HG02759 (cell line): Measurements from ENCODE around the gene AOC1.

Source experiments
- ATAC-seq: cut with Tn5 transposase; IDR thresholded peaks from one replicate; pipeline ENCODE4 v1.9.1; 2021; ENCODE audit warnings: mild to moderate bottlenecking, moderate library complexity; ENCODE audit not compliant: unreplicated experiment

Gene AOC1

DNA sequence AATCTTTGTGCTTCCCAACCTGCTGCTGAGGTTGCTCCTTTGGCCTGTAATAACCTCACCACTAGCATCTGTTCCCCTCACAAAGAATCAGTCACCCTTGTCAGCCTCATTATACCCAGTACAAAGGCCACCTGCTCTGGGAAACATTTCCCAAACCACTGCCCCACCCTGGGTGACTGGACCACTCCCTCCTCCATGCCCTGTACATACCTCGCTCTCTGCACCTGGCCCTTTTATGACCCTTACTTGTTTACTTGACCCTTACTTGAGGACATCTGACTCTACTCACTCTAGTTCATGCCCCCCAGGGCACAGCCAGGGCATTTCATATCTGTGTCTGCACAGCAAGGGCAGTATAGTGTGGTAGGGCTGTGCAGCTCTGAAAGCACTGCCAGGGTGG, 21.4 kb upstream of the AOC1 start:
- ATAC-seq, result no peak

DNA sequence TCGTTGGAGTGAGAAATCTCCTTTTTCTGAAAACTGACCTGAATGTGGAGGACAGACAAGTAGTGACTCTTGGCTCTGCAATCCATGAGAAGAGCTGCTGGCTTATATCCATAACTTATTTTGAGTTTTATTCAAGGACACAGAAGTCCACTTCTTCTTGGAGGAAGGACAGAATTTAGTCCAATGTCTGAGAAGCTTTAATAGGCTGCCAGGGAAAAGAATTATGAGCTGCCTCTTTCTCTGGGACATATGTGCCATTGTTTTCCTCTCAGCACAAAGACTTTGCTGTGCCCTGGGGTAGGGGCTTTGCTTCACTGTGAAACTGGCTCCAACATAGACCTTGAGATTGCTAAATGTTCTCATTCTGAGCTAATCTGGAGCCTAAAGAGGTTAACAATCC, 20.5 kb upstream of the AOC1 start:
- ATAC-seq, result no peak

DNA sequence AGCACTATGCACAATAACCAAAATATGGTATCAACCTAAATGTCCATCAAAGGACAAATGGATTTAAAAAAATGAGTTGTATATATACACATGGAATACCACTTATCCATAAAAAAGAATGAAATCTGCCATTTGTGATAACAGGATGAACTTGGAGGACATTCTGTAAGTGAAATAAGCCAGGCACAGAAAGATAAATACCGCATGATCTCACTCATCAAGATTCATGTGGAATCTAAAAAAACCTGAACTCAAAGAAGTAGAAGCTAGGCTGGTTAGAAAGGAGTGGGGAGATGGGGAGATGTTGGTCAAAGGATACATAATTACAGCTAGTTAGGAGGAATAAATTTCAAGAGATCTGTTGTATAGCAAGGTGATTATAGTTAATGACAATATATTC, 17.3 kb upstream of the AOC1 start:
- ATAC-seq, result no peak

DNA sequence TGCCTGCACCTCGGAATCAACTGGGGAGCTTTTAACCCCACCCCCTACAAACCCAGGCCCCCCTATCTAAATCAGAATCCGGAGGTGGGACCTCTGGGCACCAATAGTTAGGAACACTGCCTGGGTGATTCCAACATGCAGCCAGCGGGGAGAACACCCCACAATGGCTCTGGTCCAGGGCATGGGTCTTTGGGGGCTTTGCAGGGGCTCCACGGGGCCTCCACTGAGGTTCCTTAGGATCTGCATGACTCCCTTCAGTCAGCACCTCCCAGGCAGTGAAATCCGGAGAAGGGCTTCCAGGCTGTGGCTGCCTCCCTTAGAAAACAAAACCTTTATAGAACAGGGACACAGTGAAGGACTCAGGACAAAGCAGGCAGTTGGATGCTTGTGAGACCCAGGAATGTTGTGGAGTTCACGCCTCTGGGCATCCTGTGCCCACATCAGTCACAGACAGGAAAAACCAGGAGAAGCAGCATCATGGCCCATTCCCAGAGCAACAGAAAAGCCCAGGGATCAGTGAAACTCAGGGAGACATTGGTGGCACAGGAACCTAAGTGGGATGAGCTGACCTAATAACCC, 16.5 kb upstream of the AOC1 start:
- no peak for ATAC-seq

DNA sequence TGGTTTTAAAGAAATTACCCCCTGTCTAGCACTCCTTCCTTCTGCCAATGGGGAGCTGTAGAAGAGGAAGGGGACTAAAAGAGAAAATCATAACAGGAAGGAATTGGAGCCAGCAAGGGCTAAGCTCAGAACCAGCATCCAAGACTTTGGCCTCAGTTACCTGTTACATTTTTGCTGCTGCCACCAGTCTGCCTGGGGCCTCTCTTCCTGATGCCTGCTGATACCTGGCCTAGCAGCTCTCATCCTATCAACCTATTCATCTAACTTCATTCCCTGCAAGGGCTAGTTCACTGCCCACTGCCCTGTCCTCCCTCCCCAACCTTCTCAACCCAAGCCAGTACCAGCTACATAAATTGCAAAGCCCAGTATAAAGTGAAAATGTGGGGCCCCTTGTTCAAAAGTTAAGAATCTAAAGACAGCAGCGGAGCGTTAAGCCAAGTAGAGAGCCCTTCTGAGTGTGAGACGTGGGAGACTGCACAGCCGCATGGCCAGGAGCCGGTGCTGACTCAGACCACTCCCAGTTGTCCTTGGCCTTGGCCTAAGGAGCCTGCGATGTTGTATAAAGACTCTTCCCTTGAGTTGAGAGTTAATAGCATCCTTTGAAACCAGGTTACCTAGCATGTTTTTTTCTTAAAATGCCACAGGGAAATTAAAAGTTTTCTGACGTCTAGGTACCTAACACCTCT, 13.2 kb upstream of the AOC1 start:
- no peak for ATAC-seq

DNA sequence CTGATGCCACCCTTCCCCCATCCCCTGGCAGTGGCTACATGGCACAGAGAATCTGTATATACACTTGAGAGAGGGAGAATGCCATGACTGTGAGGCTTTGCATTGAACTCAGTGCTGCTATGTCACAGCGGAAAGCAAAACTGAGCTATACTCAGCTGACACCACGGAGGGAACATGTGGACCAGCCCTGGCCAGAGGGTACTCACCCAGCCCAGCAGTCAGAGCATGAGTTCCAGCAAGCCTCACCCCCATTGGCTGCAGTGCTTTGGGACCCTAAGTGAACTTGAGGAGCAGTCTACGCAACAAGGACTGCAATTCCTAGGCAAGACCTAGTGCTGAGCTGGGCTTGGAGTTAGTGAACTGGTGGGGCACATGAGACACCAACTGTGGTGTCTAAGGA, 10.3 kb upstream of the AOC1 start:
- ATAC-seq, result no peak

DNA sequence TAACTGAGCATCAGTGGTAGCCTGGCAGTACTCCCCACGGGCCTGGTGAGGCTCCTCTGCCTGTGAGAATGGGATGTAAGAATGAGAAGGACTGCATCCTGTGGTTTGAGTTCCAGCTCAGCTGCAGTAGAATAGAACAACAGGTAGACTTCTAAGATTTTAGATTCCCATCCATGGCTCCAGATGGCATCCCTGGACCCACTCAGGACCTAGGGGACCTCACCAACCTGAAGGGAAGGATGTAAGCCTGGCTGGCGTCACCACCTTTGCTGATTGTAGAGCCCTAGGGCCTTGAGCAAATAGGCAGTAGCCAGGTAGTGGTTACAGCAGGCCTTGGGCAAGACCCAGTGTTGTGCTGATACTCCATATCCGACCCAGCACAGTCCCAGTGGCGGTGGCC, 9.6 kb upstream of the AOC1 start:
- no peak for ATAC-seq

DNA sequence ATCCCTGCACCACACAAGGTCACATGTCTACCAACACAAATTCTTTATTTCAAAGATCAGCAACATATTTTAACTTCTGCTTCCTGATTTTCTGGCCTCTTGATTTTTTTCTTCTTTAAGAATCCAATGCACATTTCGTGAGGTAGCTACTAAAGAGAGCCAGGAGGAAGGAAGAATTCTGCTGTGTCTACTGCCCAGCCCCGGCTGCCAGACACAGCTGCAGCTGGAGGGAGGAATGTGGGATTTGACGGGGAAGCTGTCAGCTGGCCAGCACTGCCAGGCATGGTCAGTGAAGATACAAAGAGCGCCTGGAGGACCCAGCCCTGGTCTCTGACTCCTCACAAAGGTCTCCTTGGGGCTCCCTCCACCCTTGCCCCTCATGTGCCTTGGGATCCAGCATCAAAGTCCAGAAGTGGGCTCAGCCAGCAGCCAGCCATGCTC, 6.9 kb upstream of the AOC1 start:
- no peak for ATAC-seq

DNA sequence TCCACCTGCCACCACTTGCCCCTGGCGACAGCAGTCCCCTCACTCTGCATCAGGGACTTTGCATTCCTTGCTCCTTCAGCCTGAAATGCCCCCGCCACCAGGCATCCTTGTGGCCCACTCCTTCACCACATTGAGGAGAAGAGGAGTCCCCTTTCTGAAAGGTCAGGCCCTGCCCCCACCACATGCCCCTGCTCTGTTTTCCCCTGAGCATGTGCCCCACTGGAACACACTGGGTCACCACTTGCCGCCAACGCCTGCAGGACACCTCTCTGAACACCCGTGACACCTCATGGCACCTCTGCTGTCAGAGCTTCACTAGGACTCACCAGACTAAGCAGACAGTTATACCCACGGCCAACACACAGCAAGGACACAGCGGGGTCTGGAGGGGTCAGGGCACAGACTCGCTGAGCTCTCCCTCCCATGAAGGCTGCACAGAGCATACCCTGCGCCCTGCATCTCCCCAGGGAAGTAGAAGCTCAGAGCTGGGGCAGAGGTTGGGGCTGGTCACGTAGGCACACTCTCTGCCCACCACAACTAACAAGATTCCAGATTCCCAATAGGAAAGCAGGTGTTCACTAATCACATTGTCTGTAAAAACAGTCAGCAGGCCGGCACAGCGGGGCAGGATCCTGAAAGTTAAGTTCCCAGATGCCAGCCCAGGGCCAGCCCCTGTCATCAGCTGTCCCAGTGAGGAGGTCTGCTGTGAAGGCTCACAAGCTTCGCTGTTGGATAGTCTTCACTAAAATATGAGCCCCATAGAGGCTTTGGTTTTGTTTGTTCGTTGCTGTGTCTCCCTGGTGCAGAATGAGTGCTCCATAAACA, 5.8 kb upstream of the AOC1 start:
- ATAC-seq, result no peak

DNA sequence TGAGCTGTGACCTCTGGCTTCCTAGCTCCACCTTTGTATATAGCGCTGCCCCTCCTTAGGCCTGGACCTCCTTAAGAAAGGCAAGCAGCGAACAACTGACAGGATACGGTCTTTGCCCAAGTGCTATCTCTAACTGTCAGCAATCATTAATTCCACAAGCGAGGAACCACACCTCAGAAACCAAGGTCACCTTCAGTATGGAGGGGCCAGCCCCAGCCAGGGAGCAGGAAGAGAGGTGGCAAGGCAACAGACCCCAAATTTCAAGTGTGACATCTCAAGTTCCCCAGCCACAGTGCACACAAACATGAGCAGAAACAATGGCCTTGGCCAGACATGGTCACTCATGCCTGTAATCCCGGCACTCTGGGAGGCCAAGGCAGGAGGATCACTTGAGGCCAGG, 4.8 kb upstream of the AOC1 start:
- ATAC-seq, result no peak

DNA sequence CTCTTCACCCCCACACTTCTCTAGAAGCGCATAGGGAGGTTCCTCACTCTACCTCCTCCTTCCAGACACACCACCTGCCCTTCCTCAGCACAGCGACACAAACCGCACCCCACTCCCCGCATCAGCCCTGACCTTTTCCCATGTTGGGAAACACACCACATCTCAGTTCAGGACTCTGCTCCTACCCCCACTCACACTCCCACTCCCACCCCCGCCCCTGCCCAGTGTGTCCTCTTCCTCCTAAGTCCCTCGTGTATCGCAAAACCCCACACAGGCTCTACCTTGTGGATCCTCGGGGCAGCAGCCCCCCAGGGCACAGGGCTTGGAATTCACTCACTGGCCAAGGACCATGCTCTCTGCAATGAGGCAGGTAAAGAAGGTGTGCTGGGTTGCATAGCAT, 4.2 kb upstream of the AOC1 start:
- no peak for ATAC-seq

DNA sequence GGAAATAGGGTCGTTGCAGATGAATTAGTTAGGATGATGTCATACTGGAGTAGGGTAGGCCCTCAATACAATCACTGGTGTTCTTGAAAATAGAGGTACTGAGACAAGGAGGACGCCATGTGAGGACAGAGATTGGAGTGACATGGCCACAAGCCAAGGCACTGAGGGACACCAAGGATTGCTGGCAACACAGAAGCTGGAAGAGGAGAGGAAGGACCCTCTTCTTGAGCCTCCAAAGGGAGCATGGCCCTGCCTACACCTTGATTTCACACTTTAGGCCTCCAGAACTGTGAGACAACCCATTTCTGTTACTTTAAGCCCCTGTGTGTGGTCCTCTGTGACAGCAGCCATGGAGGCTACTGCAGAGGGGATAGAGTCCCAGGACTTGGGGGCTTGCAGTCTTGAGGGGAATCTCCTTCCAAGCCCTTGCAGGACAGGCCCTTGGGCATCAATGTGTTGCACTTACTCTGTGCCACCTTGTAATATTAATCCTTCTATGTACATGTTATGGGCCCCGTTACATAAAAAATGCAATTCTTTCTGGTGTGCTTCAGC, 3.7 kb upstream of the AOC1 start:
- no peak for ATAC-seq

DNA sequence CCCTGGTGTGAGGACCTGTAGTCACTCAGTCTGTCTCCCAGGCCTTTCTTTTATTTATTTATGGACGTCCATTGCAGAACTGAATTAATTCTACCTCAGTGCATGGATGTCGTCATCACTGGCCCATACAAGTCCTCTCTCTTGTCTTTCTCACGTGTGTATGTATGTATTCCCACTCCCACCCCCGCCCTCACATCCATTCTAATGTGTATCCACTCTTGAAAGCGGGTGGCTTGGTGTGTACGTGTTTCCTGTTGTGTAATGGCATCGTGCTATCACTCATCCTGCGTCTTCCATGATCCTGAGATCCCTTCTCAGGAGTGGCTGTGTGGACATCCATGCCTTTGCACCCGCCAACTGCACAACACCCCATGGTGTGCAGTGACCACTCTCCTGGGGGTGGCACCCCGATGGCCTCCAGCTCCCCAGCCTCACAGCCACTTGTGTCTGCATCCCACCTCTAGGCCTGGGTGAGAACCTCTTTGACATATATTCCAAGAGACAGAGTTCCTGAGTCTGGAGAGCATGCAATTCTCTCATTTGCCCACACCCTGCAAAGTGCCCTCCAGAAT, 3.0 kb upstream of the AOC1 start:
- ATAC-seq, result no peak

DNA sequence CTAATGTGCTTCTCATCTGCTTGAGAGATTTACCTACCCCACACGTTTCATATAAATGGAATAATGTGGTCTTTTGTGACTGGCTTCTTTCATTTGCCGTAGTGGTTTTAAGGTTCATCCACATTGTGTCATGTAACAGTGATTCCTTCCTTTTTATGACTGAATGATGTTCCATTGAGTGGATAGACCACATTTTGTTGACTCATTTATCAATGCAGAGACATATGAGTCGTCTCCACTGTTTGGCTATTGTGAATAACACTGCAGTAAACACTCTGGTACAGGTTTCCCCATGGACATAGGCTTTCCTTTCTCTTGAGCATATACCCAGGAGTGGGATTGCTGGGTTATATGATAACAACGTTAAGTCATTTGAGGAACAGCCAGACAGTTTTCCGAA, 2.0 kb upstream of the AOC1 start:
- ATAC-seq, result no peak

DNA sequence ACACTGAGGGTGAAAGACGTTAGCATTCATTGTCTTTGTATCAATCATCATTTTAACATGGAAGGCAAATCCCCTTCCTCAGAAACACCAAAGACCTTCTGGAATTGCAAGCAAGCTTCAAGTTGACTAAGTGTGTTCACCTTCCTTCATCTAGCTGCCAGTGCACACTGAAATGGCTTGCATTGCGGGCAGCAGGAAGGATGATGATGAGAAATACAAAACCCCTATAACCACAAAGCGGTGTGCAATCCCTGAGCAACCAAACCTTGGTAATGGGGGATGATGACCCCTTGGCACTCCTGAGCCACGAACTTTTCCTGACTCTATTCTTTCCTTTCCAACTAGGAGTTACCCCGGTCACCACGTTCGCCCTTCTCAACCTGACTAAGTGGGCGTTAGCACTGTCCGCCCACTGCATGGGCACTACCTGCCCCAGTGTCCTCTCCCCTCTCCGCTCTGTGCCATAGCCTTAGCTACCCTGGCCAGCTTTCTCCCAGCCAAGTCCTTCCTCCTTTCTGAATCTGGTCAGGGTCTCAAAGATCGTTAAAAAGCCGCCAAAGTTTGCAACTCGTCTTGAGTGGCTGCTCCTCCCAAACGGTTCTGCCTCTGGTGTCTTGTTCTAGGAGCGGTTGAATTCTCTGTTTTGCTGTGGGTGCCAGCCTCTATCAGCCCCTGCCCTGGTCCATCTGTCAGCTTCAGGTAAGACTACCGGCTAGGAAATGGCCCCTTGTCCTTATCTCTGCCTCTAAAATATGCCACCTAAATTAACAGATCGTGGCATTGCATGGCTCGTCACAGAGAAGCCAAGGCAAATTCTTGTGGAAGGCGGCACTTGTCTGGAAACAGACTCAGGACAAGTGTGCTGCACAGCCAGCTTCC, 586 bp upstream of the AOC1 start:
- ATAC-seq, result no peak

DNA sequence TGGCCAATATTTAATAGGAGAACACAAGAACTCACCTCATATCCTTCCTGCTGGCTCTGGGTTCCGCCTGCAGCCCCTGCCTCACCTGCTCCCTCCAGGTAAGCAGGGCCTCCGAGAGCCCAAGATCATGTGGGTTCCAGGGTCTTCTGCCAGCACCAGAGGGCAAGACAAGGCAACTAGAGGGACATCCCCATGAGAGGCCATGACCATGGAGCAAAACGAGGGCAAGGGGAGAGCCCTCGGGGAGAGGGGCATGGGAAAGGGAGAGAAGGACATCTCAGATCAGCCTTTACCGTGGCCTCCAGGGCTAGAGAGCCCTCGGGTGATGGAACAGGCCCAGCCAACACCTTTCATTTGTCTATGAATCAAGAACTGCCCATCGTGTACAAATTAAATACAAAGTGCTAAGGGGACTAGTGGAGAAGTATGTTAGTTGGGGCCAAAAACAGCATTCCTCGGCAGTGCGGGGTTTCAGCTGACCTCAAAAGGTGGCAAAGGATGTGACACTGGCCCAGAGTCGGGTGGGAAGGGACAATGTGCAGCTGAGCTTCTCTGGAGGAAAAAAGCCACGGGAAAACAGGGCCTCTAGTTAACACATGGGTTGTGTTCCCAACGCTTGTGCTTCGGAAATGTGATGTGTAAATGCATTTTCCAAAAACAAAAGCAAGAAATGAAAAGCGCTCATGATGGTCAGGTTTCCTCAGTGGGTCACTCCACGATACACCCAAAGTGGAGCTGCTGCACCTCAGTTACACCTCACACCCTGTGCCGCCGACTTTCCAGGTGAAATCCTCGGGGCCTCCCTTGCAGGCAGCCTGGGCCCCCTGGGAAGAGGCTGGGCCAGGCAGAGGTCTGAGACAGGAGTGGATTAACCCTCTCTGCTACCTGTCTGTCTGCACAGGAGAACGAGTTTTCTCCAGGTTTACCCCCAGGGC, 2.0 kb downstream of the AOC1 start:
- ATAC-seq, result no peak

DNA sequence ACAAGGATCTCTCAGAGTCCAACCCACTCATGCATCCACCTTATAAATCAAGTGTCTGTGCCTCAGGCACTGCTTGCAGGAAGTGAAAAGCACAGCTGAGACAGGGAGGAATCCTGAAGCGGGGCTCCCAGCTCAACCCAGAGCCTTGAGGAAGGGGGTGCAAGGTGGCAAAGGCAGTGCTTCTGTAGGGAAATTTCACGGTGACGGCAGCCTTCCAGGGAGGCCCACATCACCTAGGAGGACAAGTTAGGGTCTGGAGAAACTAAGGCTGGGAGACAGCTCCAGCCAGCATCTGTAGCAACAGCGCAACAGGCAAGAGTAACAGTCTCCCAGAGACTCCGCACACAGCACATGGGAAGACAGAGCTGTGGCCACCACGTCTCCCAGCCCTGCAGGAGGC, 2.7 kb downstream of the AOC1 start:
- no peak for ATAC-seq

DNA sequence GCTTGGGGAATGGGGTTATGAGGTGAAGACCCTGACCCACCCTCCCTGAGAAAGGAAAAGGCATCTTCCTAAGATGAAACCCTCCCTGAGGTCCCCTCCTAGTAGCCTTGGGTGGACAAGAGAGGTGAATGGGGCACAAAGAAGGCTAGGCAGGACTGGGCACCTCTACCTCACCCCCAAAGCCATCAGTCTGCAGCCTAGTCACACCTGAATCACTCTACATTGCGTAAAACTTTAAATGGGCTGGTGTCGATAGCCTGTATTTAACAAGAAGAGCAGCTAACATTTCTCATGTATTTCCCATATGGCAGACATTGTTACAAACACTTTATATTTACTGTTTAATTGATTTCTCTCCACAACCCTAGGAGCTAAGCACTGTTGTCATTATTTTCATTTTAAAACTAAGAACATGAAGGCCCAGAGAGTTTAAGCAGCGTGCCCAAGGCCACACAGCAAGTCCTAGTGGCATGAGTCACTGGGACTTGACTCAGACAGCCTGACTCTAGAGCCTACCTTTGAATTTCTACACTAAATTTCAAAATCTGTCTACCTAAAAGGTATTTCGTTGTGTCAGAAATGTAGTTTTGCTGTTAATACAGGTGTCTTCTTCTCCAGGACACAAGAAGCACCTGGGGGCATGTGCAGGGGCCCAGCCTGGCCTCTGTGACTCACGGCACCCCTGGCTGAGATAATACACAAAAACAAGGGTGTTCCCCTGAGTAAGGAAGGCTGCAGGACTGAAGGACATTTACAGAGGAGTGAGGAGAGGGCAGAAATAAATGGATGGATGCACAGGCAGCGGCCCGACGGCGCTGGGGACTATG, 3.4 kb downstream of the AOC1 start:
- ATAC-seq, result no peak
